Prostate gland (tissue), 2 donors: ENCODE measurements around the gene WDR93. TPM values are rescaled to one million over a fixed set of nuclear protein-coding genes. Genes with fewer than 3 reads are reported as not detected.

Experiments
- DNase-seq: peaks from one replicate; pipeline ENCODE4 v3.0.0-alpha.2; 2019; ENCODE audit warnings: low spot score
- H3K27ac ChIP-seq, 2 donors: fragments of 200-600 bp; sonication (generic); 2 replicates each; pipeline ENCODE4 v1.5.1; 2017 to 2019
- H3K27me3 ChIP-seq: fragments of 200-600 bp; sonication (generic); replicated peaks from 2 replicates; pipeline ENCODE4 v1.5.1; 2019; ENCODE audit not compliant: insufficient read depth
- H3K36me3 ChIP-seq, 2 donors: fragments of 200-600 bp; sonication (generic); 1 replicate in 1 of 2; 2 replicates in 1 of 2; pipeline versions ENCODE4 v1.5.1 to v1.8.1; 2017 to 2019
- H3K4me1 ChIP-seq: fragments of 200-600 bp; sonication (generic); replicated peaks from 2 replicates; pipeline ENCODE4 v1.5.1; 2019
- H3K4me3 ChIP-seq, 2 donors: fragments of 200-600 bp; sonication (generic); 2 replicates each; pipeline ENCODE4 v1.5.1; 2017 to 2019
- H3K9me3 ChIP-seq: fragments of 200-600 bp; sonication (generic); 2 replicates; pipeline ENCODE4 v1.5.1; 2017
- POLR2A ChIP-seq: fragments of 450-650 bp; IDR thresholded peaks from one replicate; pipeline ENCODE4 v1.6.1; 2016; ENCODE audit warnings: antibody characterized with exemption, mild to moderate bottlenecking
- POLR2AphosphoS5 ChIP-seq: sonication (generic); formaldehyde crosslinking; IDR thresholded peaks from one replicate; pipeline ENCODE4 v1.6.1; 2017; ENCODE audit warnings: antibody characterized with exemption
- WGBS: methylation state at CpG from one replicate; pipeline ENCODE4 v1.1.5; 2018; 5-methylcytosine and 5-hydroxymethylcytosine counted together
- intact Hi-C: fragments of 100-400 bp; cut with DNase I; formaldehyde crosslinking; loops from one replicate; pipeline ENCODE4 v1.14.2; 2022
- total RNA-seq, 2 donors: library from RNA; depleted of rRNA; stranded (reverse); fragments of >200 nt; gene quantifications; one replicate each; pipeline ENCODE4 v1.1.0, GENCODE V29; 2016
- TF ChIP-seq, protein P1 (sequence below), 4 experiments: fragments of 200-600 bp in 2 of 4; fragments of 450-650 bp in 2 of 4; sonication (generic) in 2 of 4; IDR thresholded peaks; 1 replicate in 3 of 4; 2 replicates in 1 of 4; pipeline ENCODE4 v1.5.1; 2016 to 2019; ENCODE audit warnings: antibody characterized with exemption in 4 of 4, mild to moderate bottlenecking in 2 of 4, moderate library complexity in 2 of 4

WDR93 gene
- total RNA-seq, 2 donors from 2014 or later = 0.18 to 3.0 TPM

GRCh38 chr15:89672221-89673164, 18.1 kb upstream of the WDR93 start:
- no peak for DNase-seq
- Histone ChIP-seq H3K4me3 (no peak overlapping the region), H3K36me3 (no peaks in the 10 kb centered on the region), H3K27me3 (no peaks in the 10 kb centered on the region), H3K4me1 (no peaks in the 10 kb centered on the region), H3K27ac (no peak overlapping the region), H3K9me3 (no peaks in the 10 kb centered on the region)
- TF ChIP-seq POLR2A (no peak), POLR2AphosphoS5 (no peak)
- TF ChIP-seq, protein P1, sequence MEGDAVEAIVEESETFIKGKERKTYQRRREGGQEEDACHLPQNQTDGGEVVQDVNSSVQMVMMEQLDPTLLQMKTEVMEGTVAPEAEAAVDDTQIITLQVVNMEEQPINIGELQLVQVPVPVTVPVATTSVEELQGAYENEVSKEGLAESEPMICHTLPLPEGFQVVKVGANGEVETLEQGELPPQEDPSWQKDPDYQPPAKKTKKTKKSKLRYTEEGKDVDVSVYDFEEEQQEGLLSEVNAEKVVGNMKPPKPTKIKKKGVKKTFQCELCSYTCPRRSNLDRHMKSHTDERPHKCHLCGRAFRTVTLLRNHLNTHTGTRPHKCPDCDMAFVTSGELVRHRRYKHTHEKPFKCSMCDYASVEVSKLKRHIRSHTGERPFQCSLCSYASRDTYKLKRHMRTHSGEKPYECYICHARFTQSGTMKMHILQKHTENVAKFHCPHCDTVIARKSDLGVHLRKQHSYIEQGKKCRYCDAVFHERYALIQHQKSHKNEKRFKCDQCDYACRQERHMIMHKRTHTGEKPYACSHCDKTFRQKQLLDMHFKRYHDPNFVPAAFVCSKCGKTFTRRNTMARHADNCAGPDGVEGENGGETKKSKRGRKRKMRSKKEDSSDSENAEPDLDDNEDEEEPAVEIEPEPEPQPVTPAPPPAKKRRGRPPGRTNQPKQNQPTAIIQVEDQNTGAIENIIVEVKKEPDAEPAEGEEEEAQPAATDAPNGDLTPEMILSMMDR (IDR thresholded peaks at IDR 0.05) = no peak
- 88% methylated on average over 12 of the region's 12 CpGs for WGBS
- intact Hi-C loops = no loop called here

DNA sequence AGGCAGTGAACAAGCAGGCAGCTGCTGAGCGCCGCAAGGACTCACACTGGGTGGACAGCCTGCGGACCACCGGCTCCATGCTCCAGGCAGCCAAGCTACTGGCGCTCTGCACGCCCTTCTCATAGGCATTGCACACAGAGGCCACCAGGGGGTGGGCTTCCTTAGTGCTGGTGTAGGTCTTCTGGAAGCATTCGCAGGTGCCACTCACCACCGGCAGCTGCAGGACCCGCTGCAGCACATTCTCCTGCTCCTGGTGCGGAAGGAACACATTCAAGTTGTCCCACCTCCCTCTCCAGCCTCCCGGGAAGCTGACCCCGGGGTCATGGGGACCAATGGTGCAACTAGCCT, 17.5 kb upstream of the WDR93 start:
- no peak for DNase-seq
- no peaks in the 10 kb centered on the region for H3K4me1 ChIP-seq
- no peaks in the 10 kb centered on the region for H3K27me3 ChIP-seq
- H3K9me3 ChIP-seq = no peaks in the 10 kb centered on the region
- WGBS = 68% methylated on average over 12 of the region's 12 CpGs
- TF ChIP-seq, protein P1 (IDR thresholded peaks at IDR 0.05) = no peak
- no peak overlapping the region for H3K4me3 ChIP-seq
- no peak overlapping the region for H3K27ac ChIP-seq
- intact Hi-C loops = no loop called here
- no peaks in the 10 kb centered on the region for H3K36me3 ChIP-seq

DNA sequence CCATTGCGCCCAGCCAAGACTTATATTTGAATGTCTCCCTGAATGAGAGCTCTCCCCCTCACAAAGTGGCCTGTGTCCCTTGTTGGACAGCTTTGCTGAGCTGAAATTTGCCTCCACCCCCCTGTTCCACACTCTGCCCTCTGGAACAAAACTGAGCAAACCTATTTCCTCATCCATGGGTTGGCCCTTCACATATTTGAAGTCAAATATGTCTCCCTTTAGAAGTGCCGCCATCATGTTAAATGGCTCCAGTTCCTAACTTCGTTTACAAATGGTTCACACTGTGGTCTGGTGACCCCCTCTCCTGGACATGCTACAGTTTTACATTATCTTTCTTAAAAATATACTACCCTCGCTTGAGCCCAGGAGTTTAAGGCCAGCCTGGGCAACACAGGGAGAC, 16.1 kb upstream of the WDR93 start:
- H3K4me1 ChIP-seq = no peaks in the 10 kb centered on the region
- TF ChIP-seq, protein P1 (IDR thresholded peaks at IDR 0.05) = no peak
- TF ChIP-seq POLR2A (no peak), POLR2AphosphoS5 (no peak)
- intact Hi-C loops = no loop called here
- no peaks in the 10 kb centered on the region for H3K36me3 ChIP-seq
- H3K4me3 ChIP-seq = no peak overlapping the region
- no peaks in the 10 kb centered on the region for H3K9me3 ChIP-seq
- no peak overlapping the region for H3K27ac ChIP-seq
- DNase-seq = no peak
- H3K27me3 ChIP-seq = no peaks in the 10 kb centered on the region
- WGBS = 85% methylated on average over 4 of the region's 4 CpGs

DNA sequence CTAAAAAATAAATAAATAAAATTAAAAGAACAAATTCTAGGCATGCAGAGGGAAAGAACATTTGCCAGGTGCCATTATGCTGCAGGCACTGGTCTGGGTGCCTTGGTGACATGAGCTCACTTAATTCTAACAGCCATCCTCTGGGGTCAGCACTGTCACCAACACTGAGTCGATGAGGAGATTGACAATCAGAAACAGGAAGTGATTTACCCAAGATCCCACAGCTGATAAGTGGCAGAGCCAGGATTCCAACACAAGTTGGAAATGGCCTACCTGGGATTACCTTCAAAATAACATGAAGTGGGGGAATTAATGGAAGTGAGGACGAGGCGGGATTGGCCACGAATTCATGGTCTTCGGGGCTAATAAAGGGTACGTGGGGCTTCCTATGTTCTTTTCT, 15.0 kb upstream of the WDR93 start:
- H3K36me3 ChIP-seq = no peaks in the 10 kb centered on the region
- WGBS = 81% methylated on average over 6 of the region's 6 CpGs
- no peak overlapping the region for H3K27ac ChIP-seq
- TF ChIP-seq, protein P1 (IDR thresholded peaks at IDR 0.05) = no peak
- TF ChIP-seq POLR2A (no peak), POLR2AphosphoS5 (no peak)
- peaks cover 4% of the 10 kb centered on the region for H3K4me1 ChIP-seq
- H3K4me3 ChIP-seq = no peak overlapping the region
- intact Hi-C loops = no loop called here
- H3K9me3 ChIP-seq = no peaks in the 10 kb centered on the region
- no peak for DNase-seq
- H3K27me3 ChIP-seq = no peaks in the 10 kb centered on the region

- Histone ChIP-seq H3K4me3 (no peak overlapping the region), H3K4me1 (peaks cover 8% of the 10 kb centered on the region), H3K9me3 (no peaks in the 10 kb centered on the region), H3K27me3 (no peaks in the 10 kb centered on the region), H3K36me3 (no peaks in the 10 kb centered on the region), H3K27ac (no peak overlapping the region)
- 93% methylated on average over 1 of the region's 1 CpG for WGBS
- intact Hi-C loops = no loop called here
- DNase-seq = no peak
- TF ChIP-seq POLR2A = no peak
- TF ChIP-seq, protein P1 (IDR thresholded peaks at IDR 0.05) = no peak
- TF ChIP-seq POLR2AphosphoS5 = no peak
These were observed 13.2 kb upstream of the WDR93 start for GRCh38 chr15:89677381-89677780.
